ENCODE results near the gene CPE.

CPE gene

DNA sequence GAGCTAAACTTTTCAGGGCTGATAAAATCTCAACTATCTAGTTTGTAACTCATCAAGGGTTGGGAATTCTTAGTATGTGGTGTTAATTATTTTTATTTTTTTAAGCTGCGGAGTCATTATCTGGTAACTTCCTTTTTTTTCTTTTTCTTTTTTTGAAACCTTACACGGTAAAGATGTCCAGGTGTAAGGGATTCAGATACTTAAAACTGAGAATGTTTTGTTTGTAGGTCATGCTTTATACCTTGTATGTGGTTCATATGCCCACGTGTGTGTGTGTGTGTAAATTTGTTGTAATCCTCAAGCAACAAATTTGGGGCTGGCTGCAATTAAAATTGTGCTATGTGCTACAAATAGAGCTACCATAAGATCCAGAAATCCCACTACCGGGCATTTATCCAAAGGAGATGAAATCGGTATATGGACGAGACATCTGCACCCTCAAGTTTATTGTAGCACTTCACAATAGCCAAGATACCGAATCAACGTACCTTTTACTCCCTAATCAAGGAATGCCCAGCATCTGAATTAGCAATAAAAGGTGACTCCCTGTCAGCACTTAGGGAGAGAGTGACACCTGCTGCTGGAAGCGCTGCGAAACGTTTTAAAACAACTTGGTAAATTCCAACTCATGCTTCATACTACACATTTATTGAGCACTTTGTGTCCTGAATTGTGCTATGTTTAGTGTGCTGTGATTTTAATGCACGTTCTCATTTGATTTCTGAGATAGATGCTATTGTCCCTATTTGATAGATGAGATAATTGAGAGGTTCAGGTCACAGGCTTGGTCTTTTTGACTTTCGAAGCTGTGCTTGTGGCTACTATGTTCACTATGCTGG, 35.2 kb upstream of the CPE start:
- Histone ChIP-seq H3K4me2 (ENCODE audit: low read length) (no peak overlapping the region), H3K27me3 (ENCODE audit: insufficient read depth, low read length) (no peaks in the 10 kb centered on the region), H3F3A (ENCODE audit: insufficient read depth, low read length) (no peaks in the 10 kb centered on the region; the same call in 1 of the 2 replicates), H4K20me1 (ENCODE audit: insufficient read depth, low read length) (0 out of 2 replicates have a peak, but pooled peaks cover 3% of the 10 kb centered on the region), H3K9ac (ENCODE audit: low read length) (no peak overlapping the region), H2AFZ (ENCODE audit: low read length) (no peak overlapping the region), H3K4me3 (ENCODE audit: low read depth, low read length, poor library complexity, severe bottlenecking) (no peak overlapping the region), H3K79me2 (ENCODE audit: insufficient read depth, low read length) (no peaks in the 10 kb centered on the region), H3K27ac (ENCODE audit: low read depth, low read length, poor library complexity, severe bottlenecking) (no peak overlapping the region), H3K36me3 (ENCODE audit: insufficient read depth, low read length) (peaks cover 54% of the 10 kb centered on the region), H3K4me1 (ENCODE audit: insufficient read depth, low read length, severe bottlenecking) (no peaks in the 10 kb centered on the region), H3K9me2 (ENCODE audit: low read depth, low read length) (no peaks in the 10 kb centered on the region), H3K9me3 (ENCODE audit: low read length) (no peaks in the 10 kb centered on the region)
- TF ChIP-seq EZH2 (IDR thresholded peaks at IDR 0.05; ENCODE audit: borderline replicate concordance, low read length) = no peak
- TF ChIP-seq, protein P1, sequence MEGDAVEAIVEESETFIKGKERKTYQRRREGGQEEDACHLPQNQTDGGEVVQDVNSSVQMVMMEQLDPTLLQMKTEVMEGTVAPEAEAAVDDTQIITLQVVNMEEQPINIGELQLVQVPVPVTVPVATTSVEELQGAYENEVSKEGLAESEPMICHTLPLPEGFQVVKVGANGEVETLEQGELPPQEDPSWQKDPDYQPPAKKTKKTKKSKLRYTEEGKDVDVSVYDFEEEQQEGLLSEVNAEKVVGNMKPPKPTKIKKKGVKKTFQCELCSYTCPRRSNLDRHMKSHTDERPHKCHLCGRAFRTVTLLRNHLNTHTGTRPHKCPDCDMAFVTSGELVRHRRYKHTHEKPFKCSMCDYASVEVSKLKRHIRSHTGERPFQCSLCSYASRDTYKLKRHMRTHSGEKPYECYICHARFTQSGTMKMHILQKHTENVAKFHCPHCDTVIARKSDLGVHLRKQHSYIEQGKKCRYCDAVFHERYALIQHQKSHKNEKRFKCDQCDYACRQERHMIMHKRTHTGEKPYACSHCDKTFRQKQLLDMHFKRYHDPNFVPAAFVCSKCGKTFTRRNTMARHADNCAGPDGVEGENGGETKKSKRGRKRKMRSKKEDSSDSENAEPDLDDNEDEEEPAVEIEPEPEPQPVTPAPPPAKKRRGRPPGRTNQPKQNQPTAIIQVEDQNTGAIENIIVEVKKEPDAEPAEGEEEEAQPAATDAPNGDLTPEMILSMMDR (IDR thresholded peaks at IDR 0.05; ENCODE audit: low read length) = peak; percentile 49; the same call in 1 of the 2 replicates

DNA sequence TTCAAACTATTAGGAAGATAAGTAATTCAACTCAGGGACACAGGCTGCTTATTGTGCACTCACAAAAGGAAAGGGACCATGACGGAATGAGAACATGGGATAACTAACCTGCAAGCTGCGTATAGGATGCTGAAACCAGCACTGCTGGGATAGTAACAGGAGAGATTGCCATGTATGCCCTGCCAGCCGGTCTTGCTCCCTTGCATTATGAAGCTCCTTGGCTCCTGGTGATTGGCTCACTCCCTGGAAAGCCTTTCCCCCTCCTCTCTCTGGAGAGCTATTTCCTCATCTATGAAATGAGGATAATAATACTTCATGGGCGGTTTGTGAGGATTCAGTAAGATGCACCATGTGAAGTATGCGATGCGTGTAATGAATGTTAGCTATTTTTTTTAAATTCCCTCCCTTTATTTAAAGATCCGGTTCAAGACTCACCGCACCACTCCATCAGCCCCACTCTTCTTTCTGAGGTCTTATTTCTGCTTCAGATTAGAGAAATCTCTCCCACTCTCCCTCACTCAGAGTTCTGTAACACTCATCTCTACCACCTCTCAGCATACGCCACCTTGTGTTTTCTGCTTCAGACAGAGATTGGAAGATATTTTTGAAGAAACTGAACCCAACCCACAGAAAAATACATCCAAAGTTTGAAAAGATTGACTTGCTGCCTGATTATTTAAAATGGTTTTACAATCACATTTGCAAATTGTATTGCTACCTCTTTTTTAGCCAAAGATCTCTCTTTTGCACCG, 33.0 kb upstream of the CPE start:
- Histone ChIP-seq H3F3A (ENCODE audit: insufficient read depth, low read length) (no peaks in the 10 kb centered on the region), H3K27ac (ENCODE audit: low read depth, low read length, poor library complexity, severe bottlenecking) (no peak overlapping the region), H3K9me2 (ENCODE audit: low read depth, low read length) (no peaks in the 10 kb centered on the region), H4K20me1 (ENCODE audit: insufficient read depth, low read length) (no peaks in the 10 kb centered on the region), H2AFZ (ENCODE audit: low read length) (no peak overlapping the region), H3K9me3 (ENCODE audit: low read length) (no peaks in the 10 kb centered on the region), H3K27me3 (ENCODE audit: insufficient read depth, low read length) (no peaks in the 10 kb centered on the region), H3K36me3 (ENCODE audit: insufficient read depth, low read length) (peaks cover 32% of the 10 kb centered on the region), H3K79me2 (ENCODE audit: insufficient read depth, low read length) (no peaks in the 10 kb centered on the region), H3K4me3 (ENCODE audit: low read depth, low read length, poor library complexity, severe bottlenecking) (no peak overlapping the region), H3K9ac (ENCODE audit: low read length) (no peak overlapping the region), H3K4me2 (ENCODE audit: low read length) (no peak overlapping the region), H3K4me1 (ENCODE audit: insufficient read depth, low read length, severe bottlenecking) (no peaks in the 10 kb centered on the region)
- TF ChIP-seq EZH2 (IDR thresholded peaks at IDR 0.05; ENCODE audit: borderline replicate concordance, low read length) = no peak
- TF ChIP-seq, protein P1 (IDR thresholded peaks at IDR 0.05; ENCODE audit: low read length) = peak; percentile 37; the same call in 1 of the 2 replicates

DNA sequence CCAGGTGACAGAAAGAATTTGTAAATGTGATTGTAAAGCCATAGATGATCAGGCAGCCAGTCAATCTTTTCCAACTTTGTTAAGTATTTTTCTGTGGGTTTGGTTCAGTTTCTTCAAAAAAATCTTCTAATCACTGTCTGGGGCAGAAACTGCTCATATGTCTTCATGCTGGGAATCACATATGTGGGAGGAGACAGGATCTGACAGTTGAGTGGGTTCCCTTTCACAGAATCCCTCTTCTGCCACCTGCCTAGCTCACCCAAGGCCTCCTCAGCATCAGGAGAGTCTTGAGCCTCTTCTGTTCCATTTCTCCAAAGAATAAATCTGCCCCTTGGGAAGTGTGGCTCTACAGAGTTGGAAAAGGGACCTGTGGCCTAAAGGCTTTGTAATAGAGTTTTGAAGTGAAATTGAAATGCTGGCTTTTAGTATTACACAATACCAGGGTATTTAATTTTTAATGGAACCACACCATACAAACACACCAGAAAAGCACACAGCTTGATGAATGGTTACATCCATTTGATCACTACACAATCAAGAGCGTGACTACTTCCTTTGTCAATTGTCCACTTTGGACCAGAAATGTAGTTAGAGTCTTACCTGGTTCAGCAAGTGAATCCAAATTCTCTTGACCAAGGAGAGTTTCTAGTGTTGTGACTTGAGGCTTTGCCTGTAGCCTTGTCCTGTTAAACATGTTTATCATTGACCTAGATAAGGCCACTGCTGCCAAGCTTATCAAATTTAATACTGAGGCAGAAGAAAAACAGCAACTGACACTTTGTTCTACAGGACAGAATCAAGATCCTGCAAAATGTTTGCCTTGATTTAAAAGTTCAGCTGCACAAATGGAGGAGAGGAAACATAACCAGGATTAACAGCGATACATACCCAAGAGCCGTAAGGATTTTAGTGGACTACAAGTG, 30.9 kb upstream of the CPE start:
- no peak overlapping the region for H2AFZ ChIP-seq (ENCODE audit: low read length)
- H3K79me2 ChIP-seq (ENCODE audit: insufficient read depth, low read length) = no peaks in the 10 kb centered on the region
- H3F3A ChIP-seq (ENCODE audit: insufficient read depth, low read length) = no peaks in the 10 kb centered on the region
- no peak overlapping the region for H3K27ac ChIP-seq (ENCODE audit: low read depth, low read length, poor library complexity, severe bottlenecking)
- H3K4me1 ChIP-seq (ENCODE audit: insufficient read depth, low read length, severe bottlenecking) = no peaks in the 10 kb centered on the region
- no peak overlapping the region for H3K4me2 ChIP-seq (ENCODE audit: low read length)
- no peak overlapping the region for H3K9ac ChIP-seq (ENCODE audit: low read length)
- H3K27me3 ChIP-seq (ENCODE audit: insufficient read depth, low read length) = no peaks in the 10 kb centered on the region
- no peak overlapping the region for H3K4me3 ChIP-seq (ENCODE audit: low read depth, low read length, poor library complexity, severe bottlenecking)
- TF ChIP-seq, protein P1 (IDR thresholded peaks at IDR 0.05; ENCODE audit: low read length) = no peak
- TF ChIP-seq EZH2 (IDR thresholded peaks at IDR 0.05; ENCODE audit: borderline replicate concordance, low read length) = no peak
- no peaks in the 10 kb centered on the region for H3K9me3 ChIP-seq (ENCODE audit: low read length)
- no peaks in the 10 kb centered on the region for H4K20me1 ChIP-seq (ENCODE audit: insufficient read depth, low read length)
- H3K36me3 ChIP-seq (ENCODE audit: insufficient read depth, low read length) = peaks cover 11% of the 10 kb centered on the region
- no peaks in the 10 kb centered on the region for H3K9me2 ChIP-seq (ENCODE audit: low read depth, low read length)

All from OCI-LY1 (cell line).